GM20000 (cell line): ENCODE data around the gene DTNB.
"Not testable (repeated sequence)": the region's sequence is repeated elsewhere in the genome, so short reads cannot be mapped to it uniquely, and the experiment has no call there.

Experiments used
- DNase-seq: peaks from one replicate; pipeline ENCODE4 v3.0.0; 2012; ENCODE audit warnings: low spot score
- CTCF ChIP-seq: IDR thresholded peaks from 2 replicates; pipeline ENCODE4 v1.5.1; 2012; ENCODE audit warnings: mild to moderate bottlenecking, control low read depth; ENCODE audit errors: extremely low read depth, missing control alignments

DTNB gene

GRCh38 chr2:25615920-25616319 is 57.5 kb downstream of the DTNB start:
- no peak for TF ChIP-seq CTCF
- DNase-seq: no peak

- no peak for TF ChIP-seq CTCF
- DNase-seq: no peak
These were observed 58.0 kb downstream of the DTNB start for GRCh38 chr2:25615386-25615785.

GRCh38 chr2:25614711-25615110 is 58.7 kb downstream of the DTNB start:
- DNase-seq: no peak
- TF ChIP-seq CTCF: no peak

- no peak for DNase-seq
- TF ChIP-seq CTCF: no peak
These were observed 64.7 kb downstream of the DTNB start for GRCh38 chr2:25608718-25609117.

GRCh38 chr2:25606892-25607291 is 66.5 kb downstream of the DTNB start:
- DNase-seq: no peak
- TF ChIP-seq CTCF: peak; percentile 30

GRCh38 chr2:25602333-25602723 is 71.0 kb downstream of the DTNB start:
- no peak for DNase-seq
- TF ChIP-seq CTCF: no peak

- not testable (repeated sequence) for DNase-seq
These were observed 71.6 kb downstream of the DTNB start for GRCh38 chr2:25601711-25602332.

- TF ChIP-seq CTCF: no peak
- no peak for DNase-seq
These were observed 74.5 kb downstream of the DTNB start for GRCh38 chr2:25598911-25599310.
